Measurements from ENCODE around the gene KIAA1755.

KIAA1755 gene

GRCh38 chr20:38166703-38167233, 93.8 kb downstream of the KIAA1755 start:
- DNase-seq (ENCODE audit: low read depth, low spot score) = no peak

GRCh38 chr20:38165966-38166702, 94.4 kb downstream of the KIAA1755 start:
- DNase-seq (ENCODE audit: low read depth, low spot score) = no peak

- no peak for DNase-seq (ENCODE audit: low read depth, low spot score)
These were observed 95.2 kb downstream of the KIAA1755 start, which contains the start of gene TGM2 for GRCh38 chr20:38165089-38165965. Gene TGM2, minus strand, starts transcription at chr20:38165270. Its CDS starts 72 bp downstream, at chr20:38165198.

GRCh38 chr20:38164624-38165088, 95.9 kb downstream of the KIAA1755 start:
- no peak for DNase-seq (ENCODE audit: low read depth, low spot score)

GRCh38 chr20:38164069-38164468, 96.5 kb downstream of the KIAA1755 start:
- no peak for DNase-seq (ENCODE audit: low read depth, low spot score)

- DNase-seq (ENCODE audit: low read depth, low spot score) = no peak
These were observed 97.4 kb downstream of the KIAA1755 start for GRCh38 chr20:38162878-38163875.

- DNase-seq (ENCODE audit: low read depth, low spot score) = no peak
These were observed 98.4 kb downstream of the KIAA1755 start for GRCh38 chr20:38162149-38162548.

GRCh38 chr20:38161412-38161774, 99.1 kb downstream of the KIAA1755 start:
- DNase-seq (ENCODE audit: low read depth, low spot score) = no peak

Data from smooth muscle cell of the brain vasculature (primary cell).